ENCODE data around the gene TNFRSF13B. TPM values are rescaled to one million over a fixed set of nuclear protein-coding genes. Genes with fewer than 3 reads are reported as not detected.

The TNFRSF13B gene
- total RNA-seq, 1 donor from 2014 or later: not detected

- ATAC-seq (ENCODE audit: poor library complexity): no peak
- intact Hi-C loops (cut with DNase I): no loop called here
- no peak for DNase-seq
Observed at GRCh38 chr17:16945136-16945482, 26.8 kb downstream of the TNFRSF13B start.

GRCh38 chr17:16944334-16945135 is 27.4 kb downstream of the TNFRSF13B start:
- DNase-seq (no peak), ATAC-seq (ENCODE audit: poor library complexity) (no peak)
- intact Hi-C loops (cut with DNase I): no loop called here

- DNase-seq (no peak), ATAC-seq (ENCODE audit: poor library complexity) (no peak)
- intact Hi-C loops (cut with DNase I): no loop called here
Observed at GRCh38 chr17:16943541-16944333, 28.2 kb downstream of the TNFRSF13B start.

DNA sequence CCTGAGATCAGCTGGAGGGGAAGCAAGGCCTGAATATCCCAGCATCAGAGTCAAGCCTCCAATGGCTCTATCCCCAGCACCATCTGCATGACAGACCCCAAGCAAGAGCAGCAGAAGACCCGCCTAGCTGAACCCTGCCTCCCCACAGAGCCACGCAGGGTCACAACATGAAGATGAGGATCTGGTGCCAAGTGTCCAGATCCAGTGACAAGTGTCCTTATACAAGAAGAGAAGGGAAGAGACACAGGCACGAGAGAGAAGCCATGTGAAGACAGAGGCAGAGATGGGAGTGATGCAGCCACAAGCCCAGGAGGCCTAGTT is 28.9 kb downstream of the TNFRSF13B start:
- ATAC-seq (ENCODE audit: poor library complexity) (no peak), DNase-seq (no peak)
- intact Hi-C loops (cut with DNase I): no loop called here

DNA sequence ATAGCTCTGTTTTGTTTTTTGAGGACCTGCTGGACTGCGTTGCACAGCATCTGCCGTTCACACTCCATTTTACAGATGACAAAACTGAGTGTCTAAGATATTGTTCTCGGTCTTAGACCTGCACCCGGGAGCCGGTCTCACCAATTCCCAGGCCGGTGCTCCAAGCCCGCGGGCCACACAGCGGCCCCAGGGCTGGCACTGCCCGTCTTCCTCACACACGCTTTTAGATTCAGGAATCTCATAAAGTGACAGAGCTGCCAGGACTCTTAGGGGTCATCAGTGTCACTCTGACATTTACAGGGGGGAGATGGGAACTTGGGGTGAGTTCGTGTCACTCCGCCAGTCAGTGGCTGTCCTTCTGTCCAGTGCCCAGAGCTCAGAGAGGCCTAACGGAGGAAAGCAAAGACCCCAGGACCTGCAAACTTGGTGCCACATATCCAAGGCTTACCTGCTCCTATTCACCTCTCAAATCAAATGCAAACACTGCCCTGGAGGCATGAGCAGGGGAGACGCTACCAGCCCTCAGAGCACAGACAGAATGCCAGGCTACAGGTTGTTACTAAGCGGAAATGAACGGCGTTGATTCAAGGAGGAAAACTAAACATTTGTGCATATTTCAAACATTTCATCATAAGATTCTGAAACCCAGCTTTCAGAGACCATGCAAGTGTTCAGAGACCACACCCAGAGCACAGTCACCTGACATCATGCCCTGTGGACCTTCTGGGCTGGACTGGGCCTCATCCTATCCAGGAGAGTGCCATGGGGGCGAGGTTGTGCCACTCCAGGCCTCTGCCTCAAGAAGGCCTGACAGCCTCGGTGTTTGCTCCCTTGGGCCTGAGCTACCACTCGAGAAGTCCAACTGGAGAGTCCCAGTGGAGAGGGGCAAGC is 29.5 kb downstream of the TNFRSF13B start:
- ATAC-seq (ENCODE audit: poor library complexity) (no peak), DNase-seq (no peak)
- intact Hi-C loops (cut with DNase I): no loop called here

DNA sequence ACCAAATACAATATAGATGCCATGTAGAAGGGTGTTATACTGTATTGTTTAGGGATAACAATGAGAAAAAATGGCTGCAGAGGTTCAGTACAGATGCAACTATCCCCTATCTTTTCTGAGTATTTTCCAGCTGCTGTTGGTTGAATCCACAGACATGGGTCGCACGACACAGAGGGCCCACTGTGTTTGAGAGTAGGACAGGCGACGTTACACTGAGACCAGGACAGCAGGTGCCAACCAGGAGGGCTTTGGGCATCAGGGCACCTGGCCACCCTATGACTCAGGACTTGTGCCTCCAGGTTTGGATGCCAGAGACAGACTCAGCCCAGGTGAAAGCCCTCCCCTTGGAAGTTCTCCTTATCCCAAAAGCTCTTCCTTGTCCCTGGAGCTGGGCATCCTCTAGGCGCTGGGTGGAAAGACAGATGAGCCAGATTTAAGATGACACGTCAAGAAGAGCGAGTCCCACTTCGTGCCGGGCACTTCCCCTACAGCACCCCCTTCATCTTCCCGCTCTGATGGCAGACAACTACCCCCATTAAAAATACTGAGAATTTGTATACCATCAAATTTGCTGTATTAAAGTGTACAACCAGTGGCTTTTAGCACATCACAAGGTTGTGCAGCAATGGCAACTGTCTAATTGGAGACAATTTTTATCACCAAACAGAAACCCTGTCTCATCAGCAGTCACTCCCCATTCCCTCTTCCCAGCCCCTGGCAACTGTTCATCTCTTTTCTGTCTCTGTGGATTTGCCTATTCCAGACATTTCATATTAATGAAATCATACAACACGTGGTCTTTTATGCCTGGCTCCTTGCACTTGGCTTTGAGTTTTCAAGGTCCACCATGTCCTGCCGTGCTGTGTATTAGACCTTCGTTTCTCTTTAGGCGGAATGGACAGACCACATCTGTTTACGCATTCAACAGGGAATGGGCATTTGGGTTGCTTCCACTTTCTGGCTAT is 30.6 kb downstream of the TNFRSF13B start:
- intact Hi-C loops (cut with DNase I): no loop called here
- ATAC-seq (ENCODE audit: poor library complexity) (no peak), DNase-seq (no peak)

- DNase-seq (no peak), ATAC-seq (ENCODE audit: poor library complexity) (no peak)
- intact Hi-C loops (cut with DNase I): no loop called here
Observed at GRCh38 chr17:16940116-16940881, 31.6 kb downstream of the TNFRSF13B start.

DNA sequence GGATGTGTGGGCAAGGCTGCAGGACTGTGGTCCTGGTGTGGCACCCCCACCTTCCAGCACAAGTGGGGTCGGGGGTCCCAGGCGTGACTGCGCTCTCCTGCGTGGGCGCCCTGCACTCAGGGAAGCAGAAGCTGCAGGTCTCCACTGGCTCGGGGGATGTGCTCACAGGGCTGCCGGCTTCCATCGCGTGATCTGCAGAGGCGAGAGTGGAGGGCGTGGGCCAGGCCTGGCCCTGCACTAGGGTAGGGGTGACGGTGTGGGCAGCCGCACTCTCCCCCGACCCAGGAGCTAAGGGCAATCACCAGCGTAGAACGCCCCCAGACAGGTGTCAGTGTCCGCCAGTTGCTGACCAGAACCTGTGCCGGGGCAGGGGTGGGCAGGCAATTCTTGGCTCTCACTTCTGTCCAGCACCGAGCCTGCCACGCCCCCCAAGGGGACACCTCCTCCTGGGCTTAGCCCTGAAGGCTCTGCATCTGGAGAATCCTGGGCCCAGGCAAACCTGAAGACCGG is 32.3 kb downstream of the TNFRSF13B start:
- DNase-seq (no peak), ATAC-seq (ENCODE audit: poor library complexity) (no peak)
- intact Hi-C loops (cut with DNase I): no loop called here

DNA sequence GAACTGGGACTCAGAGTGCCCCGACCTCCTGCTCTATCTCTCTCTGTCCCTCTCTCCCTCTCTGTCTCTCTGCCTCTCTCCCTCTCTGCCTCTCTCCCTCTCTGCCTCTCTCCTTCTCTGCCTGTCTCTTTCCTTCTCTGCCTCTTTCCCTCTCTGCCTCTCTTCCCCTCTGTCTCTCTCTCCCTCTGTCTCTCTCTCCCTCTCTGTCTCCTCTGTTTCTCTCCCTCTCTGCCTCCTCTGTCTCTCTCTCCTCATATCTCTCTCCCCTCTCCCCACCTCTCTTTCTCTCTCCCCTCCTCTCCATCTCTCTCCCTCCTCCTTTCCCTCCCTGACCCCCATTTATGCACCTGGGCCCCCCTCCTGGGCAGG is 32.7 kb downstream of the TNFRSF13B start:
- no peak for ATAC-seq (ENCODE audit: poor library complexity)
- DNase-seq: no peak
- intact Hi-C loops (cut with DNase I): no loop called here

DNA sequence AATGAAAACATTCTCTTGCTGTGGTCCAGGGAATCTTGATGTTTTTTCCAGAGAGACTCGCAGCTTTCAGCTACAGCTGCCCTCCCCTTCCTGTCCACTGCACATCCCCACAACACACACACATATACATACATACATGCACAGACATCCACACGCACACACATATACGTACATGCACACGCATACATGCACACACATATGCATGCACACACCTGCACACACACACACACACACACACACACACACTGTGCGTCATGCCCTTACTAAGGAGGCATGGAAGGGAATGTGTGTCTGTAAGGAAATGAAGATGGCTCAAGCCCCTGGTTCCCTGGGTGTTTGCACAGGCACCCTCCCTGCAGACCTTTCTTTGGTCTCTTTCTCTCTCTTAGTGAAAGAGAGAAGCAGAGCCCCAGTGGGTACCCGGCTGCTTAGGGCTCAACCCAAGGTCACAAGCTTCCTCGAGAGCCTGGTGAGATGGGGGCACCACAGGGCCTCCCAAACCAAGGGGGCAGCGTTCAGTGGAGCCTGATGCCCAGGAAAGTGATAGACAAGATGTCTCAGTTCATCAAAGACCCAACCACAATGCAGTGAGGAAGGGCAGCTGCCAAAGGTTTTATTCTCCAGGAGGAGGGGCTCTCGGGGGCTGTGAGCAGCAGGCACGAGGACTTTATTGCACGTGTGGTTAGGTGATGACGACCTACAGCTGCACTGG is 33.3 kb downstream of the TNFRSF13B start:
- no peak for DNase-seq
- ATAC-seq (ENCODE audit: poor library complexity): no peak
- intact Hi-C loops (cut with DNase I): no loop called here

- intact Hi-C loops (cut with DNase I): no loop called here
- DNase-seq: no peak
- ATAC-seq (ENCODE audit: poor library complexity): no peak
Observed at GRCh38 chr17:16938031-16938430, 33.9 kb downstream of the TNFRSF13B start.

DNA sequence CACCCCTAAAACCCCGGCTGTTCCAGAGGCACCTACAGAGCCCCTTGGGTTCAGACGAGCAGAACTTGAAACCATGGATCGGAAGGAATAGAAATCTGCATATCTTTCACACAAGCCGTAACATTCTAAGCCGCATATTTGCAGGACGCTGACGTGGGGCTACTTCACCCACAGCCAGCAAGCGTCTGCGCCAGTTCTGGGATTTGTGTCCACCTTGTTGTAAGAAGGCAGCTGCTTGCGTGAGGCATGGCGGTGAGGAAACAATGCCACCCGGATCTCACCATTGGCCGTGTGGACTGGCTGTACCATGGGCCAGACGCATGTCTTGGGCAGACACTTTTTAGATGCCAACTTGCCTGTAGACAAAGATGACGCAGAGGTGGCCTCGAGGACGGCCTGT is 34.5 kb downstream of the TNFRSF13B start:
- DNase-seq (no peak), ATAC-seq (ENCODE audit: poor library complexity) (no peak)
- intact Hi-C loops (cut with DNase I): no loop called here

- no peak for DNase-seq
- ATAC-seq (ENCODE audit: poor library complexity): no peak
- intact Hi-C loops (cut with DNase I): no loop called here
Observed at GRCh38 chr17:16936536-16937310, 35.2 kb downstream of the TNFRSF13B start.

- ATAC-seq (ENCODE audit: poor library complexity): no peak
- intact Hi-C loops (cut with DNase I): no loop called here
- DNase-seq: no peak
Observed at GRCh38 chr17:16935786-16936185, 36.1 kb downstream of the TNFRSF13B start.

GRCh38 chr17:16935241-16935663 is 36.7 kb downstream of the TNFRSF13B start:
- DNase-seq (no peak), ATAC-seq (ENCODE audit: poor library complexity) (no peak)
- intact Hi-C loops (cut with DNase I): no loop called here

DNA sequence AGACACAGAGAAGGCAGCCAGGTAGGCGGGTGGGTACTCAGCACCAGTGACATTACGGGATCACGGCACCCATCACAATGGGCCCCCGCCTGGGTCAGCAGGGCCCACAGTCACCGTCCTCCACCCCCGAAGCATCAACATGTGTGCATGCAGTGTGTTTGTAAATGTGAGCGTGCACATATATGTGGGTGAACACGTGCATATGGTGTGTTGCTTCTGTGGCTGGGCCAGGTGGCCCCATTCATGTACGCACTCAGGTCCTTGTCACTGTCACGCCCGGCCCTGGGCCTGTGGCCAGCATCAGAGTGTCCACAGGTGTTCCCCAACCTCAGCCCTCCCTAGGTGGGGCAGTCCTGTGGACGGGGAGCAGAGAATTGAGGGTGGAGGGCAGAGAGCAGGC is 37.1 kb downstream of the TNFRSF13B start:
- intact Hi-C loops (cut with DNase I): no loop called here
- no peak for ATAC-seq (ENCODE audit: poor library complexity)
- no peak for DNase-seq
